HFFc6 (cell line): ENCODE data around the gene KCNIP1. TPM values are rescaled to one million over a fixed set of nuclear protein-coding genes. Genes with fewer than 3 reads are reported as not detected.

Experiments used
- DNase-seq: peaks from one replicate; pipeline ENCODE4 v3.0.0-alpha.2; 2018
- H3K27ac Mint-ChIP-seq: 2 replicates; pipeline ENCODE4 v1.8.0; 2020; ENCODE audit warnings: mild to moderate bottlenecking, mixed read lengths
- H3K27me3 Mint-ChIP-seq: 2 replicates; pipeline ENCODE4 v1.8.0; 2021; ENCODE audit warnings: mild to moderate bottlenecking, moderate library complexity, mixed read lengths; ENCODE audit not compliant: insufficient read depth
- H3K36me3 Mint-ChIP-seq: 2 replicates; pipeline ENCODE4 v1.8.0; 2021; ENCODE audit warnings: low read depth, mixed read lengths
- H3K4me1 Mint-ChIP-seq: 2 replicates; pipeline ENCODE4 v1.8.0; 2020; ENCODE audit warnings: low read depth, mixed read lengths
- H3K4me3 Mint-ChIP-seq: 2 replicates; pipeline ENCODE4 v1.8.0; 2020; ENCODE audit warnings: mild to moderate bottlenecking, moderate library complexity, mixed read lengths
- H3K9me3 Mint-ChIP-seq: 2 replicates; pipeline ENCODE4 v1.8.0; 2020; ENCODE audit warnings: mild to moderate bottlenecking, mixed read lengths
- CTCF ChIP-seq: fragments of 200-600 bp; sonication (generic); IDR thresholded peaks from 2 replicates; pipeline ENCODE4 v1.5.0; 2021; ENCODE audit warnings: antibody characterized with exemption, mild to moderate bottlenecking
- total RNA-seq, 6 experiments: library from RNA; stranded (reverse); fragmentation: NEBNext Ultra II Directional; extraction: Animal tissue kit (Norgen Biotek cat#: 25700); gene quantifications; 2 replicates in 1 of 6; 3 replicates in 5 of 6; pipeline ENCODE4 v1.2.3, GENCODE V29; 2021

The KCNIP1 gene
- total RNA-seq, 6 experiments from 2014 or later = not detected

GRCh38 chr5:170769898-170770416, 266.1 kb downstream of the KCNIP1 start:
- 0 out of 2 replicates have a peak, but pooled peaks have one; percentile 11 for TF ChIP-seq CTCF
- no peaks in the 10 kb centered on the region for H3K4me1 Mint-ChIP-seq
- H3K9me3 Mint-ChIP-seq = no peaks in the 10 kb centered on the region; the same call in 1 of the 2 replicates
- H3K27ac Mint-ChIP-seq = no peak overlapping the region
- no peak for DNase-seq
- H3K36me3 Mint-ChIP-seq = no peaks in the 10 kb centered on the region
- no peak overlapping the region for H3K4me3 Mint-ChIP-seq
- peaks cover 26% of the 10 kb centered on the region for H3K27me3 Mint-ChIP-seq

DNA sequence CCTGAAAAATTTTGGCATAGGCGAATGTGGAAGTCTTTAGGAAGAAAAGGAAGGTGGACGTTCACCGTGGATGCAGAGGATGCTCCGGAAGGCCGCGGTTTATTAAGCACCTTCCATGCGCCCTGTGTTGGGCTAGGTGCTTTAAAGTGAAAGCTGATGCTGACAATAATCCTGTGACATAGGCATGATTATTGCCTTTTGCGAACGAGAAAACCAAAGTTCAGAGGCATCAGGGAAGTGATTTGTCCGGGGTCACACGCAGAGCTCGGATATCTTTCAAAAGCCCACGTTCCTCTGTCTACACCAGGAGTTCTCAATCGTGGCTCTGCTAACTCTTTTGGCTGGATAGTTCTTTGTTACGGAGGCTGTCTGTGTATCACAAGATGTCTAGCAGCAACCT, 267.7 kb downstream of the KCNIP1 start:
- TF ChIP-seq CTCF = no peak
- peaks cover 26% of the 10 kb centered on the region for H3K27me3 Mint-ChIP-seq
- H3K4me3 Mint-ChIP-seq = no peak overlapping the region

DNA sequence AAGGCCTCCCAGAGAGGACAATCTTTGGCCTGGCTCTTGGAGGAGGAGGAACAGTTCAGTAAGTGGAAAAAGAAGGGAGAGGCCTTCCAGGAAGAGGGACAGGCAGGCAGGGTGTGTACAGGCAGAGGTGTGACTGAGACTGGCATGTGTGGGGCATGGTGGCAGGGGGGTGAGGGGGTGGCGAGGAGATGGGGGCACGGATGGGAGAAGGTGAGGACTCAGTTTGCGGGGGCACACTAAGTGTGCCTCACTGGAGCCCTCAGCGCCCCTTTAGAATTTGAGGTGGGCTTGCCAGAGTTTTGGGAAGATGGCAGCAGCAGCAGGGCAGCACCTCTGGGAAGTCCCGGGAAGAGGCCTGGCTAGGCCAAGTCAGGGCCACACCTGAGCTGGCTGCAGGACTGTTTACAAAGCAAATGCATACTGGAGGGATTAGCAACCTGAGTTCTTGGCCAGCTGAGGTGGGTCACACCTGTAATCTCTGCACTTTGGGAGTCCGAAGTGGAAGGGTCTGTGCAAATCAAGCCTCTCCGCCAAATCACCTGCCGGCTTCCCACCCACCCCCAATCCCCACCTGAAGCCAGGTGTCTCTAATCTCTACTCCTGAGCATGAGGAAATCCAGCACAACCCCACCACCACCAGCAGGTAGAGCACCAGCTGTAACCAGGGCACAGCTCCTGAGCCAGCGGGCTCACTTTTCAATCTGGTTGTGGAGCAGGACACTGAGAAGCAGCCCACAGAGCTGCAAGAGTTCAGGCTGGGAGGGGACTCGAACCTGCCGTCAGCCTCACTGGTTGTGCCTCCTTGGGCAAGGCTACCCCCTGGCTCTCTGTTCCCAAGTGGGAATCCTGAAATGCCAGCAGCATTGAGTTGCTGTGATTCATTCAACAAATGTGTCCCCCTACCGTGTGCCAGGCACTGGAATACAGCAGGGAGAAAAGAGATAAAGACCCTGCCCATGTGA, 269.5 kb downstream of the KCNIP1 start:
- DNase-seq = no peak
- H3K27ac Mint-ChIP-seq = no peak overlapping the region
- H3K36me3 Mint-ChIP-seq = no peaks in the 10 kb centered on the region
- no peaks in the 10 kb centered on the region; the same call in 1 of the 2 replicates for H3K9me3 Mint-ChIP-seq
- peaks cover 18% of the 10 kb centered on the region for H3K27me3 Mint-ChIP-seq
- H3K4me3 Mint-ChIP-seq = no peak overlapping the region
- no peaks in the 10 kb centered on the region for H3K4me1 Mint-ChIP-seq
- TF ChIP-seq CTCF = no peak

More for the DNA sequence above, 267.7 kb downstream of the KCNIP1 start:
- DNase-seq = no peak
- no peak overlapping the region for H3K27ac Mint-ChIP-seq
- no peaks in the 10 kb centered on the region for H3K36me3 Mint-ChIP-seq
- H3K9me3 Mint-ChIP-seq = no peaks in the 10 kb centered on the region; the same call in 1 of the 2 replicates
- no peaks in the 10 kb centered on the region for H3K4me1 Mint-ChIP-seq

- no peak overlapping the region for H3K4me3 Mint-ChIP-seq
- peaks cover 11% of the 10 kb centered on the region for H3K27me3 Mint-ChIP-seq
- 0 out of 2 replicates have a peak, but pooled peaks have one; percentile 15 for TF ChIP-seq CTCF
- H3K4me1 Mint-ChIP-seq = no peaks in the 10 kb centered on the region
- H3K36me3 Mint-ChIP-seq = no peaks in the 10 kb centered on the region
- no peak overlapping the region for H3K27ac Mint-ChIP-seq
- H3K9me3 Mint-ChIP-seq = no peaks in the 10 kb centered on the region; the same call in 1 of the 2 replicates
- DNase-seq = no peak
Measured at GRCh38 chr5:170774831-170775230, 271.0 kb downstream of the KCNIP1 start.

GRCh38 chr5:170781946-170782345, 278.1 kb downstream of the KCNIP1 start:
- no peak for DNase-seq
- peaks cover 11% of the 10 kb centered on the region for H3K27me3 Mint-ChIP-seq
- H3K4me3 Mint-ChIP-seq = no peak overlapping the region
- H3K36me3 Mint-ChIP-seq = no peaks in the 10 kb centered on the region
- no peak for TF ChIP-seq CTCF
- no peaks in the 10 kb centered on the region for H3K9me3 Mint-ChIP-seq
- H3K27ac Mint-ChIP-seq = no peak overlapping the region
- no peaks in the 10 kb centered on the region for H3K4me1 Mint-ChIP-seq
